D721Med (cell line): ENCODE measurements around the gene ICAM1.

Source experiments
- DNase-seq: peaks from one replicate; pipeline ENCODE4 v3.0.0; 2011; ENCODE audit warnings: low spot score; ENCODE audit not compliant: insufficient read length
- FAIRE-seq: peaks from 2 replicates; lab custom pipeline; 2011; peaks lifted over from hg19 to GRCh38; lab: Jason Lieb, UNC
- CTCF ChIP-seq: IDR thresholded peaks from 2 replicates; pipeline ENCODE4 v1.5.1; 2012; ENCODE audit warnings: mild to moderate bottlenecking, control low read depth; ENCODE audit not compliant: insufficient read depth; ENCODE audit errors: missing control alignments

ICAM1 gene

GRCh38 chr19:10321874-10322835, 51.2 kb downstream of the ICAM1 start:
- DNase-seq (no peak), FAIRE-seq (no peak)
- no peak for TF ChIP-seq CTCF

DNA sequence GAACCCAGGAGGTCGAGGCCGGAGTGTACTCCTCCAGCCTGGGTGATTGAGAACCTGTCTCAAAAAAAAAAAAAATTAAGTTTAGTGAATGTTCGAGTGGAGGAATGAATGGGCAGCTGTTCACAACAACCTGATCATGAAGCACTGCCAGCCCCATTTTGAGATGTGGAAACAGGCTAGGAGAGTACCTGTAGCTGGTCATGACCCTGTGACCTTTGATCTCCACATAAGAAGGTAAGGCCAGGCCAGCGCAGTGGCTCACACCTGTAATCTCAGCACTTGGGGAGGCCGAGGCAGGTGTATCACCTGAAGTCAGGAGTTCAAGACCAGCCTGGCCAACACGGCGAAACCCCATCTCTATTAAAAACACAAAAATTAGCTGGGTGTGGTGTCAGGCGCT, 54.8 kb downstream of the ICAM1 start:
- DNase-seq, result no peak
- FAIRE-seq, result no peak
- no peak for TF ChIP-seq CTCF

DNA sequence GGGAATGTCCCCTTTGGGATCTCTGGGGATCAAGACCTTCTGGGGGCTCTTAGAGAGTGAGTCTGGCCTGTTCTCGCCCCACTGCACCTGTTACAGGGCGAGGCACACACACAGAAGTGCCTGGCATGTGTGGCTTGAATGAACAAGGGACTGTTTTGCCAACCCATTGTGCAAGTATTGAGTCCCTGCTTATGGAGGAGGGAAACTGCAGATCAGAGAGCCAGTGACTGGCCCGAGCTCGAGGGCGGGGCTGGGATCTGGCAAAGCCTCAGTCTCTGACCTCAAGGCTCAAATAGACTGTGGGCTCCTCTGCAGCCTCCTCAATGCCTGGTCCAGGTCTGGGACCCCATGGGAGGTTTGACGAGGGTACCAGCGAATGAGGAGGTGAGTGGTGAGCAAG, 56.9 kb downstream of the ICAM1 start:
- DNase-seq, result no peak
- FAIRE-seq, result no peak
- no peak for TF ChIP-seq CTCF

- FAIRE-seq (no peak), DNase-seq (no peak)
- no peak for TF ChIP-seq CTCF
Observed at GRCh38 chr19:10328558-10329429, 57.9 kb downstream of the ICAM1 start.

DNA sequence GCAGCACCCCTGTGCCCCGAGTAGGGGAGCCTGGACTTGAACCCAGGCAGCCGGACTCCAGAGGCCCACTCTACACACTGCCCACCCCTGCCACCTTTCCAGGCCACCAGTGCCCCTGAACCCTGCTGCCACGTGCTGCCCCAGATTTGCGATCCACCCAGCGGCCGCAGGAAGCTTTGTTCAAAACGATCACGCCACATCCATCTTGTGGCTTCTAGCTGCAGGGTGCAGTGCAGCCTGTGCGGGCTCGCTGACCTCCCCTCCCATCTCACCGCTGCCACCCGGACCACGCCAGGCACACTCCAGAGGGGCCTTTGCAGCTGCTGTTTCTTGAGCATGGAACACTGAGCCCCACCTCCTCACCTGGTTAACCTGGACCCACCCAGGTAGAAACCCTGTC, 58.6 kb downstream of the ICAM1 start:
- FAIRE-seq (no peak), DNase-seq (no peak)
- TF ChIP-seq CTCF, result no peak

DNA sequence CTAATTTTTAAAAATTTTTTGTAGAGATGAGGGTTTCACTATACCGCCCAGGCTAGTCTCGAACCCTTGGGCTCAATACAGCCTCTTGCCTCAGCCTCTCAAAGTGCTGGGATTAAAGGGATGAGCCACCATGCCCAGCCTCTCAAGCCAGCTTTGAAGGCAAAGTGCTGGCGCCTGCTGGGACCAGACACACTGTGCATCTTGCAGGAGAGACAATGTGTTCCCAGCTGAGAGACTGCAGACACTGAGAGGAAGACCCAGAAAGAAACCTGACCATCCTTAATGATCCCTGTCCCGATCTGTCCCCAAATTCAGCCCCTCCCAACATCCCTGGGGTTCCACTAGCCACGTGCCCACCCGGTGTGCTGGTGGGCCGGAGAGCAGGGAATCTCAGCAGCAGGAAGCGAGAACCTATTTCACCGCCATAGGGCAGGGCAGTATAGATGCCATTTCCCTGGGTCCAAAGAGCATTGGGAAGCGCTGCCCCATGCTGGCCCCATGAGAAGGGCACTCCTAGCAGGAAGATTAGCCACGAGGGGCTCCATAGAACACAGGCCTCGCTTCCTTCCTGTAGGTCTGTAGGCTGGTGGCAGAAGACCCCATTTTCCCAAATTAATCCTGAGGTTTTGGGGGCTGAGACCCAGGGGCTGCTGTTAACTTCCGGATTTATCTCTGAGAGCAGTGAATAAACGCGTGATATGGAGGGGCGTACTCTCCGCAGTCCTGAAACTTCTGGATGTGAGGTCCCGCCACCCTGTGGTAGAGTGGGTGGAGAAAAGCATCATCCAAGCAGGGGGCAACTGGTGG, 61.4 kb downstream of the ICAM1 start:
- no peak for DNase-seq
- TF ChIP-seq CTCF, result no peak
- FAIRE-seq, result no peak
